ENCODE results near the gene CUX1. TPM values are rescaled to one million over a fixed set of nuclear protein-coding genes. Genes with fewer than 3 reads are reported as not detected.
"Not testable (repeated sequence)": the region's sequence is repeated elsewhere in the genome, so short reads cannot be mapped to it uniquely, and the experiment has no call there.

Gene CUX1
- total RNA-seq, 1 experiment from 2014 or later, result 36.5 TPM

- not testable (repeated sequence) for DNase-seq (ENCODE audit: low spot score)
These were observed 513.4 kb downstream of the CUX1 start for GRCh38 chr7:102330666-102331460.

Other genes starting within 250 kb of the CUX1 start
- gene MYL10, start 188.3 kb upstream of the CUX1 start, total RNA-seq (2014; rRNA removed; shearing (Covaris generic)), result not detected in 2 replicates

Measured in A172 (cell line).